ENCODE data around the gene SP140.
"Not testable (repeated sequence)": the region's sequence is repeated elsewhere in the genome, so short reads cannot be mapped to it uniquely, and the experiment has no call there.

SP140 gene

GRCh38 chr2:230226051-230226551, 565 bp downstream of the SP140 start:
- no peak for DNase-seq (ENCODE audit: low read depth in 2 of 2)

GRCh38 chr2:230227216-230227615, 1.7 kb downstream of the SP140 start:
- no peak for DNase-seq (ENCODE audit: low read depth in 2 of 2)

- DNase-seq (ENCODE audit: low read depth in 2 of 2) = no peak
These were observed 4.6 kb downstream of the SP140 start for GRCh38 chr2:230230087-230230486.

- DNase-seq (ENCODE audit: low read depth in 2 of 2) = no peak
These were observed 5.1 kb downstream of the SP140 start for GRCh38 chr2:230230496-230231200.

- DNase-seq (ENCODE audit: low read depth in 2 of 2) = no peak
These were observed 5.7 kb downstream of the SP140 start for GRCh38 chr2:230231251-230231650.

DNA sequence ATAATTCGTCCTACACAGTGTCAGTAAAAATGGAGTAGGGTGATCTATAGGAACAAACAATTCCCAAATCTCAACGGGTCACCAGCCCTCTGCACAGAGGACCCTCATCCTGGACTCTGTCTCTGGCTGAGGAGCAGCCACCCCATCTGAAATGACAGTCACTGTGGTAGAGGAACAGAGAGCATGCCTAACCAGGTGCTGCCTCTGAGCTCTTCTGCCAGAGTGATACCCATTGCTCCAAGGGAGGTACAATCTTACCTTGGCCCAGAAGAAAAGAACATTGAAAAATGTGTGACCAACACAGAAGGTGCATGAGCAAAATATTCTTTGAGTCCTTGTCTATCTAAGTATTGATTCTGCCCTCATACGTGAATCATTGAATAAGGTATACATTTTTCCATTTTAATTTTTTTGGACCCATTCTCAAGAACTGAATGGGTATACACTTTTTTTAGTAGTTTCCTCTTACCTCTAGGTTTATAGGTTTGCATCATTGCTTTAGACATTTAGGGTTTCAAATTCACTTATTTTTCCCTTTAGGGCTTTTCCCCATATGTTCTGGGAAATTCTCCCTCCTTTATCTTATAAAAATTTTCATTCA, 8.7 kb downstream of the SP140 start:
- DNase-seq (ENCODE audit: low read depth in 2 of 2) = no peak

- no peak for DNase-seq (ENCODE audit: low read depth in 2 of 2)
These were observed 9.3 kb downstream of the SP140 start for GRCh38 chr2:230234845-230235244.

DNA sequence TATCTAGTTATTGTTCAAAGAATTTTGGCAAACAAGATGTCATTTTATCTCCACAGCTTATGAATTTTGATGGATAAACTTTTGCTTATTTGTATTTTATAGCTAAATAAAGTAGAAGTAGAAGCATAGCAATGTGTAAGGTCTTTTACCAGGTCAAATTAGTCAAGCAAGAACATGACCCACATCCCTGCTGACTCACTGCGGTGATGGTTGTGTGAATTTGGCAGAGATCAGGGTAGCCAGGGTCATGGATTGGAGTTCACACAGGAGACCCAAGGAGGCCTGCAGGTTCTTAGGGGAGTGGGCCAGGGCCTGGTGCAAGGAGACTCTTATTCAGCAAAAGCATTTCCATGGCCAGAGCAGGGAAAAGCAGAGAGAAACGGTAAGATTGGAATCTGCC, 18.7 kb downstream of the SP140 start:
- DNase-seq (ENCODE audit: low read depth in 2 of 2) = no peak

DNA sequence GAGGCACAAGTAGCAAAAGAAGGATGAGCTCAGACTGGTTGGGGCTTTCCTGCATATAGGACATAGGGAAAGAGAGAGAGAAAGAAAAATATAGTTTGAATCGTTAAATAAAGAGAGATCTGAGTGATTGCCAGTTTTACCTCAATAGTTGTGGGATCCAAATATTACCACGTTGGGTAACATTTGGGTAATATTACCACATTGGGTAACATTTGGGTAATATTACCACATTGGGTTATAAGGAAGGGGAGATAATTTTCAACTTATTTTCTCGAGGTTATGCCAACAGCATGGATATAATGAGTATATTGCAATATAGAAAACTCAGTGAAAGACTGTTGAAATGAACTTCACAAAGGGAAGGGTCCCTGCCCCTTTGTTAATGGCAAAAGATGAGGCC, 20.7 kb downstream of the SP140 start:
- no peak for DNase-seq (ENCODE audit: low read depth in 2 of 2)

- no peak for DNase-seq (ENCODE audit: low read depth in 2 of 2)
These were observed 24.7 kb downstream of the SP140 start for GRCh38 chr2:230250231-230250630.

DNA sequence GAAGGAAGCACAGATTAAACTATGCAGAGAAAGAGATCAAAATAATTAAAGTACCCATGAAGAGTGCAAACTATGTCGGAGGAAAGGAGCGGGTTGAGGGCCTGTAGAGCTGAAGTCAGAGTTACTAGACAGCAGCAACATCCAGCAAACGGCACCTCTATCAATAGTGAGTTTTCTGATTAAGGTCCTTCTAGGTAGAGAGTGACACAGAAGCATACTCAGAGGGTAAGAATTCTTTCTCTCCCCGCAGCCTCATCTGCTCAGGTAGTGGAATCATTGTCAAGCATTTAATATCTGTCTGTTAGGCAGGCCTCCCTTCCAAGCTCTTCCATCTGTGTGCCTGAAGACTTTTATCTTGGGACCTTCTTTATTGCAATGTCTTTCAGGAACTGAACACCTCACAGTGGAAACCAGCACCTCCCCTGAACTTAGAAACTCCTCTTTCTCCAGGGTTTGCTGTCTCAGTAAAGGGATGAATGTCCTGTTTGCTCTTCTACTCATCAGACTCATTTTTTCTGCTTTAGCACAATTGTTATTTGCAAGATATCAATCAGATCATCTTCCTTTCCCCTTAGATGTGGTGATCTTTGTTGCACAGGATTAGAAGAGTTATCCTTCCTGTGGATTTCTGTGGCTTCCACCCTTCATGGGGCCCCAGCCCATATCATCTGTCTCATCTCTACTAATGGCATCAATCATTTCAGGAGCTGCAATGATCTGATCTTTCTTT, 28.8 kb downstream of the SP140 start:
- DNase-seq (ENCODE audit: low read depth in 2 of 2) = peak in 1 of 2 donors; percentile 41

- DNase-seq (ENCODE audit: low read depth in 2 of 2) = no peak
These were observed 31.3 kb downstream of the SP140 start for GRCh38 chr2:230256733-230257332.

DNA sequence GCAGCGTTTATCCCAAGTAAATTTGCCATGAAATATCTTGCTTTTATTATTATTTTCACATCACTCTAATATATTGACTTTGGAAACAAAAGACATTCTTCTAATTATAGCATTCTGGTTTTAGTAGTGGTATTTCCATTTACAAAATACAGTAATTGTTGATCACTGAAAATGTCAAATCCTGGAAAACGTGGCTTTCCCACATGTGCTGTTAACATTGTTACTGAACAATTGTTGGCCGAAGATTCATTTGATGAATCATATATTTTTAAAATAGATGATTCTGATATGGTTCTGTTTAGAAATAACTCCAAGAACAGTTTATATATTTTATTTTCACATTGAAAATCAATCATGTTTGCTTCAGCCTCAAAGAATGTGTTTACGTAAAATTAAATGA, 32.9 kb downstream of the SP140 start:
- no peak for DNase-seq (ENCODE audit: low read depth in 2 of 2)

DNA sequence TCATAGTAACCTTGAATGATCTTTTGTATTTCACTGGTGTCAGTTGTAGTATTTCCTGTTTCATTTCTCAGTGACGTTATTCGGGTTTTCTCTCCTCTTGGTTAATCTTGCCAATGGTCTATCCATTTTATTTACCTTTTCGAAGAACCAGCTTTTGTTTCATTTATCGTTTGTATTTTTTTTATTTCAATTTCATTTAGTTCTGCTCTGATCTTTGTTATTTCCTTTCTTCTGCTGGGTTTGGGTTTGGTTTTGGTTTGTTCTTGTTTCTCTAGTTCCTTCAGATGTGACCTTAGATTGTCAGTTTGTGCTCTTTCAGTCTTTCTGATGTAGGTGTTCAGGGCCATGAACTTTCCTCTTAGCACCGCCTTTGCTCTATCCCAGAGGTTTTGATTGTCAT, 36.7 kb downstream of the SP140 start:
- DNase-seq (ENCODE audit: low read depth in 2 of 2) = no peak

DNA sequence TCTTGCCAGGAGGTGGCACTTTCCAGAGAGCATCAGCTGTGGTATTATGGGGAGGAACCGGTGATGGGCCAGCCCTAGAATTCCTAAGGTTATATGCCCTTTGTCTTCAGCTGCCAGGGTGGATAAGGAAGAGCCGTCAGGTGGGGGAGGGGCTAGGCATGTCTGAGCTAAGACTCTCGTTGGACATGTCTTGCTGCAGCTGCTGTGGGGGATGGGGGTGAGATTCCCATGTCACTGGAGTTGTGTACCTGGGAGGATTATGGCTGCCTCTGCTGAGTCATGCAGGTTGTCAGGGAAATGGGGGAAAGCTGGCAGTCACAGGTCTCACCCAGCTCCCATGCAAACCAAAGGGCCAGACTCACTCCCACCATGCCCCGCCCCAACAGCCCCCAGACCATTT, 39.4 kb downstream of the SP140 start:
- DNase-seq (ENCODE audit: low read depth in 2 of 2) = not testable (repeated sequence)

GRCh38 chr2:230266638-230267037, 41.1 kb downstream of the SP140 start:
- no peak for DNase-seq (ENCODE audit: low read depth in 2 of 2)

DNA sequence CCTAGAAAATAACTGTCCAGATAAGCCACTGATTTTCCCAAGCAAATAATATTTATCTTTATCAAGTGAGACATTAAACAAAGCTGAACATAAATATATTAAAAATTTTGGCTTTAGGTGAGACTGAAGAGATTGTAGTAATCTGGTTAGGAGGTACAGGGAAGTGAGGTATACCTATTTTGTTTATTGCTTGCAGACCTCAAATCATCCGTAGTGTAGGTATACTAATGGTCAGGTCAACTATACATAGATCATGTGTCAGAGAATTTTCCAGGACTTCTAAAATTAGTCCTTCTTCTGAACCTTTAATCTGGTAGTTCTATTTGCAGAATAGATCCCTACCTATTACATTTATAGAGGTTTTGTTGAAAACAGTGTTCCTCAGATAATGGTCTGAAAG, 41.5 kb downstream of the SP140 start:
- no peak for DNase-seq (ENCODE audit: low read depth in 2 of 2)

GRCh38 chr2:230267556-230267955, 42.0 kb downstream of the SP140 start:
- no peak for DNase-seq (ENCODE audit: low read depth in 2 of 2)

DNA sequence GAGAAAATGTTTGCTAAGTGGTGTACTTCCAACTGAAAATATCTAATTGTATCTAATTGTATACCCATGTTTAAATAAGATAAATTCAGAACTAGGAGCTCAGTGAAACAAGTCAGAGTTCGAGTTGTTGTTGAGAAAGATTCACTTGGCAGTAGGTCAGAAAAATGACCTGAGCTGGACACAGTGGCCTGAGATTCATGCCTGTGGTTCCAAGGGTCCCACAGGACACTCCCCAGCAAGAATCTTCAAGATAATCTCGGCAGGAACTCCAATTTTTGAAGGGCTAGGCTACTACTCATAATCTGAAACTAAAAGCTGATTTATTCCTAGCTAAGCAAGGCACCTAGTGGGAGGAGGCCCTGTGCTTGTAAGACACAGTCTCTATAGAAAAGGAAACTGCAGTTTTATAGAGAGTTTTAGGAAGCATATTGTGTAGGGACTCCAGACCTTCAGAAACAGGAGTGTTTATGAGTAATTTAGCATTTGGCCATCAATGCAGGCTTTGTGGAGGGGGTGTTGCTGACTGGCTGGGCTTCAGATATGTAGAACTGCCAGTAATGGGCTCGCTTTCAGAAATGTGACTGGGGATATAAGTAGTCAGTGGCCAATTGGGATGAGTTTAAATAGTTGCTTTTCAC, 43.2 kb downstream of the SP140 start:
- DNase-seq (ENCODE audit: low read depth in 2 of 2) = no peak

DNA sequence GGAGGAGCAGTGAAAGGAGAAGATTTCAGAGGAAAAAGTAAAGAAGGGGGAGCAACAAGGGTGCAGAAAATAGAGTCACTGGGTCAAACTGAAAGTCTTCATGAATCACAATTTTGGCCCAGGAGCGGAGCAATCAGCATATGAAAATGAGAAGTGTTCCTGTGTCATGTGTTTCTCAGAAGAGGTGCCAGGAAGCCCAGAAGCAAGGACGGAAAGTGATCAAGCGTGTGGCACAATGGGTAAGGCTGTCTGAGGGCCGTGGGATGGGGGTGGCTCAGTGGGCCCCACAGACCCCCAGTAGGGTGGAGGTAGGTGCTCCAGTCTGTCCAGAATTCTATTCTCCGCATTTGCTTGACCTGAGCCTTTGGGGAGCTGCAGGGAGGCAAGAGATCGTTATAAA, 44.2 kb downstream of the SP140 start:
- DNase-seq (ENCODE audit: low read depth in 2 of 2) = no peak

- no peak for DNase-seq (ENCODE audit: low read depth in 2 of 2)
These were observed 57.4 kb downstream of the SP140 start for GRCh38 chr2:230282936-230283335.

GRCh38 chr2:230286048-230286447, 60.5 kb downstream of the SP140 start:
- no peak for DNase-seq (ENCODE audit: low read depth in 2 of 2)
